ENCODE measurements around the gene CYSRT1.
A peak's percentile ranks its signal among the peaks of the same experiment; 100 is the strongest.

Gene CYSRT1

DNA sequence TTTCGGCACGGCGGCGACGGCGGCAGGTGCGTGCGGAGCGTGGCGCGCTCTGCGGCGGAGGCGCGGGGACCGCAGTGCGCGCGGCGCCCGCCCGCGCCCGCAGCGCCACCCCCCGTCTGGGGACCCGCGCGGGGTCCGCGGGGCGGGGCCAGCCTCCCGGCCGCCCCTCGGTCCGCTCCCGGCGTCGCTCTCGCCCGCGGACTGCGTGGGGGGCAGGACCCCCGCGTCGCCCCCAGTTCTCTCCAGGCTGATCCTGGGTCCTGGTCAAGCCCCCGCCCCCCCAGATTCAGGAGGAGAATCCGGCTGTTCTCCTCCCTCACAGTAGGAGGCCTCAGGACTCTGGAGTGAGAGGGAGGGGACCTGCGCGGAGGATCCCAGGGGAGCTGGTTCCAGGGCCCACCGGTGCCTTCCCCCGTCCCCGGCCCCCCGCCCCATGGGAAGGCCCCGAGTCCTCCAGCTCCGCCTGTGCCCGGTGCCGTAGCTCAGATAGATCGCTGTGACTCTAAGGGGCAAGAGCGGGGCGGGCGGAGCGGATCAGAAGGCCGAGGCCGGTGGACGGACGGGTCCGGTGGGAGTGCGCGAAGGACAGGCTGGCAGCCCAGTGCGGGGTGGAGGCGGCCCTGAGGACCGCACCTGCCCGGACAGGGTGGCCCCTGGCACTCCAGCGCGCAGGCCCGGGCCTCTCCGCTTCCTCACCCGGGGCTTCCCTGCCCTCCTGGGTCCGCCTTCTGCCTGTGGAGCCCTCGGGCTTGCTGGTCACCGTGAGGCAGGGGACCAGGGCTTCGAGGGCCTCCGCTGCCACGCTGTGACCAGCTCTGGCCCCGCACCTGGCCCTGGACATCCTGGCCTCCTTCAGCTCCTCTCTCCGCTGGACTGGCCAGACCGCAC lies 2.5 kb upstream of the CYSRT1 start, which contains the start of gene RNF208:
TSS of gene RNF208 (minus strand) at position 51 of the 888 bp plus-strand sequence. CDS start 1,028 bp downstream, outside the sequence.
- H3K4me3 ChIP-seq (ENCODE audit: low read length): peak within 1 kb of the TSS; percentile 64
- TF ChIP-seq, protein P1, sequence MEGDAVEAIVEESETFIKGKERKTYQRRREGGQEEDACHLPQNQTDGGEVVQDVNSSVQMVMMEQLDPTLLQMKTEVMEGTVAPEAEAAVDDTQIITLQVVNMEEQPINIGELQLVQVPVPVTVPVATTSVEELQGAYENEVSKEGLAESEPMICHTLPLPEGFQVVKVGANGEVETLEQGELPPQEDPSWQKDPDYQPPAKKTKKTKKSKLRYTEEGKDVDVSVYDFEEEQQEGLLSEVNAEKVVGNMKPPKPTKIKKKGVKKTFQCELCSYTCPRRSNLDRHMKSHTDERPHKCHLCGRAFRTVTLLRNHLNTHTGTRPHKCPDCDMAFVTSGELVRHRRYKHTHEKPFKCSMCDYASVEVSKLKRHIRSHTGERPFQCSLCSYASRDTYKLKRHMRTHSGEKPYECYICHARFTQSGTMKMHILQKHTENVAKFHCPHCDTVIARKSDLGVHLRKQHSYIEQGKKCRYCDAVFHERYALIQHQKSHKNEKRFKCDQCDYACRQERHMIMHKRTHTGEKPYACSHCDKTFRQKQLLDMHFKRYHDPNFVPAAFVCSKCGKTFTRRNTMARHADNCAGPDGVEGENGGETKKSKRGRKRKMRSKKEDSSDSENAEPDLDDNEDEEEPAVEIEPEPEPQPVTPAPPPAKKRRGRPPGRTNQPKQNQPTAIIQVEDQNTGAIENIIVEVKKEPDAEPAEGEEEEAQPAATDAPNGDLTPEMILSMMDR (IDR thresholded peaks at IDR 0.05; ENCODE audit: insufficient read depth, low read depth, low read length, missing control alignments): no peak
- no peak for DNase-seq (ENCODE audit: low read depth)

DNA sequence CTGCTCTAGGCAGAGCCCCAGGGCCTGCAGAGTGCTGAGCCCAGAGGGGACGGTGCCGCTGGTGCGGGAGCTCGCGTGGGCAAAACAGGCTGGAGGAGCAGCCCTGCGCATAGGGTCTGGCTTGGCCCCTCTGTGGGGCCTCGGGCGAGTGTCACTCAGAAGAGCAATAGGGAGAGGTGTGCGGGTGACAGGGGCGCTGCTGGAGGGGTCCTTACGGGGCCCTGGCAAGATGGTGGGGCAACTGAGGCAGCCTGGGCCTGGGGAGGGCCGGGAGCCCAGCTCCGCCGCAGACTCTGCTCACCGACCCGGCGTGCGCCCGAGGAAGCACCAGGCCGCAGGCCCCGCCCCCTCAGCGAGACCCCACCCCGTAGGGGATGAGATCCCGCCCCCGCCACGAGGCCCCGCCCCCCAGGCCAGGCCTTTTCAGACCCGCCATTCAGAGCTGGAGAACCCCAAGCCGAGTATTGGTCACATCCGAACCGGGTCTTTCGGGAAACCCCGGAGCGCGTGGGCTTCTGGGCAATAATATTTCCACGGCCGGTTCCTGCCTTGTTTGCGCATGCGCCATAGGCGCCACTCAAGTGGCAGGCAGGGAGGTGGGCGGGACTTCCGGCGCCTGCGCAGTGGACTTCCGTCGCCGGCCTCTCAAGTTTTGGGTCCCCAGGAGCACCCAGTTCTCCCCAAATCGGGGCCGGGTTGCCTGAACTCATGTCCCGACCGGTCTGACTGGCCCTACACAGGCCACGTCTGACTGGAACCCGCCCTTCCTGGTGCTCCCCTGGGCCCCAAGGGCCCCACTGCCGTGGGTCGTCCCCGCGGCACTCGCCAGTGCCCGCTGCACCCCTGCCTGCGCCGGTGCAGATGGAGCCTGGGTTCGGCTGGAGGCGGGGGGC lies 1.6 kb upstream of the CYSRT1 start:
- DNase-seq (ENCODE audit: low read depth): peak; percentile 98
- TF ChIP-seq, protein P1 (IDR thresholded peaks at IDR 0.05; ENCODE audit: insufficient read depth, low read depth, low read length, missing control alignments): no peak
- H3K4me3 ChIP-seq (ENCODE audit: low read length): peak overlapping the region; percentile 64

DNA sequence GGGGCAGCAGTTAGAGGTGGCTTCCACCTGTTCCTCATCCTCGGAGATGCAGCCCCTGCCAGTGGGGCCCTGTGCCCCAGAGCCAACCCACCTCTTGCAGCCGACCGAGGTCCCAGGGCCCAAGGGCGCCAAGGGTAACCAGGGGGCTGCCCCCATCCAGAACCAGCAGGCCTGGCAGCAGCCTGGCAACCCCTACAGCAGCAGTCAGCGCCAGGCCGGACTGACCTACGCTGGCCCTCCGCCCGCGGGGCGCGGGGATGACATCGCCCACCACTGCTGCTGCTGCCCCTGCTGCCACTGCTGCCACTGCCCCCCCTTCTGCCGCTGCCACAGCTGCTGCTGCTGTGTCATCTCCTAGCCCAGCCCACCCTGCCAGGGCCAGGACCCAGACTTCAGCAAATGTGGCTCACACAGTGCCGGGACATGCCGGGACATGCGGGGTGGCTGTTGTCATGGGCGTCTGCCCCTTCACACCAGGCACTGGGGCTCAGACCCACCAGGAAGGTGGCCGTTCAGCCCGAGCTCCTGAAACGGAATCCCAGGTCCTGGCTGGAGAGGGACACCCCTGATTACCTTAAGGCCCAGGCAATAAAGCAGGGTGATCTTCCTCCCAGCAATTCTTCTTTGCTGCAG lies 841 bp downstream of the CYSRT1 start:
- peak; percentile 20 for DNase-seq (ENCODE audit: low read depth)
- TF ChIP-seq, protein P1 (IDR thresholded peaks at IDR 0.05; ENCODE audit: insufficient read depth, low read depth, low read length, missing control alignments): no peak
- peak overlapping the region; percentile 46 for H3K4me3 ChIP-seq (ENCODE audit: low read length)

DNA sequence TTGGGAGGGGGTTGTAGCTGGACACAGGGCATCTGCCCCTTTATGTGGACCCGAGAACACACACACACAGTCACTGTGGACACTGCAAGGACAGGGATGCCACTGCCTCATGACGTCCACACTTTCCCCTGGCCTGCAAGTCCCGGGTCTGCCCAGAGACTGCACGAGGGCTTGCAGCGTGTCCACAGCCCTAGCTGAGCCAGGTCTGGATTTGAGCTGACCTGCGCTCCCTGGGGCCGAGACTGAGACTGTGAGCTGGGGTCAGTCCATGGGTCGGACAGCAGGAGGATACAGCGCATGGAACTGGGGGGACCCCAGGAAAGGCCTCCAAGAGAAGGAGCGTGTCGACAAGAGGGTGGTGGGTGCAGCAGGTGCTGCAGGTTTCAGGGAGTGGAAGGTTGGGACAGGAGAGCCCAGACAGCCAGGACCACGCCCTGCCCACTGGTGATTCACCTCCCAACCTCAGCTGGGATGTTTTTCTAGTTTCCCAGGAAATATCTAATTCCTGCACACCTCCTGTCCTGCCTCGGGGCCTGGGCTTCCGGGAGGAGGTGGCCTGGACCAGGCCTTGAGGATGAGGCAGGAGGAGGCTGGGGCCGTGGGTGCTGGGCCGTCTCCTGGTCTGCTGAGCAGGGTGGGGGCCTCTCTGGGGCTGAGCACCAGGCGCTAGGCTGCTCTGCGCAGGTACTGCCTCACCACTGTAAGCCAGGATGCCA lies 1.5 kb downstream of the CYSRT1 start:
- H3K4me3 ChIP-seq (ENCODE audit: low read length): peak overlapping the region; percentile 46

DNA sequence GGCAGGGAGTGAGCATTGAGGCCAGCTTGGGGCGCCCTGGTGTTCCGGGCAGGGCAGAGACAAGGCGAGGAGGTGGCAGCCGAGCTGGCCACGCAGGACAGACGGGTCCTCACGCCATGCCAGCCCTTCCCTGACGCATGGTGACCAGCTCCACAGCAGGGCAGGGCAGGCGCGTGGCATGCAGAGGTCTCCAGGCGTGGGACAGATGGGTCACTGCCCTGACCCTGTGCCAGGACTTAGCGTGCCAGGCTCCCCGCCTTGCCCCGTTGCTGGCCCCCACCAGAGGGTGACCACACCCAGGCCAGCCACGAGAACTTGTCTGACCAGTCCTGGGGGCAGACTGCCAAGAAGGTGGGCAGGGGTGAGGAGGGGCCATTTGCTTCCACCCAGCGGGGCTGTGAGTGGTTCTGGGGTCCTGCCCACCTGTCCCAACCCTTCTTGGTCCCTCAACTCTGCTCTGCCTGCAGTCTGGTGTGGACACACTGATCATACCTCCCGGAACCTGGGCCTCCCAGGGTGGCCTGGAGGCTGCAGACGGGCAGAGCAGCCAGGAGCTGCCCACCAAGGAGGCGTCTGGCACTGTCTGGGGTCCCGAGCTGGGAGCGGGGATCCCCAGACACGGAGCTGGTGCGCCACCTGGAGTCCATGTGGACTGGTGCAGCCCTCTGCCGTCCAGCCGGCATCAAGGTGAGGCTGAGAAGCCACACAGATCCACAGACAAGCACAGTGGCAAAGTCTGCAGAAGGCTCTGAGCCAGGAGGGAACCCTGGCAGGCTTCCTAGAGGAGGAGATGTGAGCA lies 2.3 kb downstream of the CYSRT1 start, which contains the start of gene RNF224:
TSS of gene RNF224 (plus strand) at position 449 of the 799 bp plus-strand sequence. CDS start 834 bp downstream, outside the sequence.
- TF ChIP-seq, protein P1 (IDR thresholded peaks at IDR 0.05; ENCODE audit: insufficient read depth, low read depth, low read length, missing control alignments): peak; percentile 90
- H3K4me3 ChIP-seq (ENCODE audit: low read length): peak within 1 kb of the TSS; percentile 46
- DNase-seq (ENCODE audit: low read depth): peak; percentile 83

More for the DNA sequence above, 1.5 kb downstream of the CYSRT1 start:
- TF ChIP-seq, protein P1 (IDR thresholded peaks at IDR 0.05; ENCODE audit: insufficient read depth, low read depth, low read length, missing control alignments): no peak
- peak; percentile 86 for DNase-seq (ENCODE audit: low read depth)

Measured in epithelial cell of esophagus (primary cell).